Activated CD8-positive, alpha-beta memory T cell treated with anti-CD3 and anti-CD28 coated beads, Interleukin-2, amount 50 U/mL, for 24 hours (primary cell): ENCODE data around the gene EN1.

ENCODE experiments used
- DNase-seq: peaks from one replicate; pipeline ENCODE4 v3.0.0-alpha.2; 2020; ENCODE audit errors: extremely low read depth

EN1 gene

GRCh38 chr2:118843483-118844132 is 3.8 kb downstream of the EN1 start:
- no peak for DNase-seq

GRCh38 chr2:118842661-118843482 is 4.6 kb downstream of the EN1 start:
- DNase-seq: no peak

GRCh38 chr2:118841828-118842461 is 5.5 kb downstream of the EN1 start:
- DNase-seq: no peak

- DNase-seq: no peak
These were observed 6.0 kb downstream of the EN1 start for GRCh38 chr2:118841450-118841827.

GRCh38 chr2:118838741-118839455 is 8.6 kb downstream of the EN1 start:
- no peak for DNase-seq

- no peak for DNase-seq
These were observed 9.8 kb downstream of the EN1 start for GRCh38 chr2:118837621-118838020.

GRCh38 chr2:118837067-118837466 is 10.4 kb downstream of the EN1 start:
- DNase-seq: no peak

- no peak for DNase-seq
These were observed 11.0 kb downstream of the EN1 start for GRCh38 chr2:118836411-118836930.

GRCh38 chr2:118835746-118836410 is 11.6 kb downstream of the EN1 start:
- no peak for DNase-seq

- DNase-seq: no peak
These were observed 12.3 kb downstream of the EN1 start for GRCh38 chr2:118834901-118835745.

- no peak for DNase-seq
These were observed 13.0 kb downstream of the EN1 start for GRCh38 chr2:118834440-118834810.

- DNase-seq: no peak
These were observed 13.6 kb downstream of the EN1 start for GRCh38 chr2:118833716-118834439.

- DNase-seq: no peak
These were observed 14.4 kb downstream of the EN1 start for GRCh38 chr2:118832791-118833715.

GRCh38 chr2:118832071-118832790 is 15.2 kb downstream of the EN1 start:
- DNase-seq: no peak

GRCh38 chr2:118830881-118831280 is 16.6 kb downstream of the EN1 start:
- no peak for DNase-seq

- no peak for DNase-seq
These were observed 17.3 kb downstream of the EN1 start for GRCh38 chr2:118830118-118830517.

GRCh38 chr2:118826093-118826492 is 21.4 kb downstream of the EN1 start:
- DNase-seq: no peak

GRCh38 chr2:118823633-118824032 is 23.8 kb downstream of the EN1 start:
- DNase-seq: no peak
